ENCODE data around the gene KCNK5.

DNA sequence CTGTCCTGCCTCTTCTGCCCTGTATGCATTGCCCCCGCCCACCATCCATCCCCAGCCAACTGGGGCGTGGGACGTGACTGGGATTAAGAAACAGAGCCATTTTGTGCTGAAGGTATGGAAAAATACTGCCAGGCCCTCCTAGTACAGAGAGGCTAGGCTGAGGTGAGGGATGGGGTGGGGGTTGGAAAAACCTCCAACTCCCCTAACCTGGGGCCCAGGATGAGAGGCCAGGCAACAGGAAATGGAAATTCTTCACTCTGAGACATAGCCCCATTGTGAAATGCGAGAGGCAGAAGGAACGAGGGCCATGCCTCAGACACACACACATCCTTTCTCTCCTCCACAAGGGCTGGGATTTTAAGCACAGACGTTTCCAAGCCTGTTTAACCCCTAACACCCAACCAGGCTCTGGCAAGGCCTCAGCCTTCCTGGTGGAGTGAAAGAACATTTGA is 19.9 kb downstream of the KCNK5 start:
- TF ChIP-seq POLR2A (IDR thresholded peaks at IDR 0.05) (no peak), EP300 (IDR thresholded peaks at IDR 0.05) (no peak)
- TF ChIP-seq, protein P1, sequence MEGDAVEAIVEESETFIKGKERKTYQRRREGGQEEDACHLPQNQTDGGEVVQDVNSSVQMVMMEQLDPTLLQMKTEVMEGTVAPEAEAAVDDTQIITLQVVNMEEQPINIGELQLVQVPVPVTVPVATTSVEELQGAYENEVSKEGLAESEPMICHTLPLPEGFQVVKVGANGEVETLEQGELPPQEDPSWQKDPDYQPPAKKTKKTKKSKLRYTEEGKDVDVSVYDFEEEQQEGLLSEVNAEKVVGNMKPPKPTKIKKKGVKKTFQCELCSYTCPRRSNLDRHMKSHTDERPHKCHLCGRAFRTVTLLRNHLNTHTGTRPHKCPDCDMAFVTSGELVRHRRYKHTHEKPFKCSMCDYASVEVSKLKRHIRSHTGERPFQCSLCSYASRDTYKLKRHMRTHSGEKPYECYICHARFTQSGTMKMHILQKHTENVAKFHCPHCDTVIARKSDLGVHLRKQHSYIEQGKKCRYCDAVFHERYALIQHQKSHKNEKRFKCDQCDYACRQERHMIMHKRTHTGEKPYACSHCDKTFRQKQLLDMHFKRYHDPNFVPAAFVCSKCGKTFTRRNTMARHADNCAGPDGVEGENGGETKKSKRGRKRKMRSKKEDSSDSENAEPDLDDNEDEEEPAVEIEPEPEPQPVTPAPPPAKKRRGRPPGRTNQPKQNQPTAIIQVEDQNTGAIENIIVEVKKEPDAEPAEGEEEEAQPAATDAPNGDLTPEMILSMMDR (IDR thresholded peaks at IDR 0.05): no peak

Data from tibial nerve (tissue), 4 donors.